Endodermal cell (in vitro differentiated cells): Measurements from ENCODE around the gene SYNE2. TPM values are rescaled to one million over a fixed set of nuclear protein-coding genes. Genes with fewer than 3 reads are reported as not detected.
A peak's percentile ranks its signal among the peaks of the same experiment; 100 is the strongest.
"Not testable (repeated sequence)": the region's sequence is repeated elsewhere in the genome, so short reads cannot be mapped to it uniquely, and the experiment has no call there.

ENCODE experiments used
- DNase-seq: peaks from one replicate; pipeline ENCODE4 v3.0.0-alpha.2; 2017
- H3K27ac ChIP-seq: 2 replicates; pipeline ENCODE4 v1.5.1; 2013; ENCODE audit warnings: mild to moderate bottlenecking, low read depth, low read length, moderate library complexity
- H3K27me3 ChIP-seq: 2 replicates; pipeline ENCODE4 v1.6.1; 2013; ENCODE audit warnings: mild to moderate bottlenecking, low read length, moderate library complexity; ENCODE audit not compliant: insufficient read depth, control insufficient read depth, poor library complexity, severe bottlenecking
- H3K36me3 ChIP-seq: 2 replicates; pipeline ENCODE4 v1.7.0; 2013; ENCODE audit warnings: mild to moderate bottlenecking, low read length, moderate library complexity; ENCODE audit not compliant: control insufficient read depth, insufficient read depth
- H3K4me1 ChIP-seq: one replicate; pipeline ENCODE4 v1.7.0; 2013; ENCODE audit warnings: low read length; ENCODE audit not compliant: control insufficient read depth, insufficient read depth
- H3K4me3 ChIP-seq: 2 replicates; pipeline ENCODE4 v1.5.1; 2013; ENCODE audit warnings: mild to moderate bottlenecking, low read length, moderate library complexity
- H3K9ac ChIP-seq: 2 replicates; pipeline ENCODE4 v1.6.1; 2013; ENCODE audit warnings: mild to moderate bottlenecking, low read length, moderate library complexity; ENCODE audit not compliant: poor library complexity, severe bottlenecking; ENCODE audit errors: extremely low read depth
- H3K9me3 ChIP-seq: 2 replicates; pipeline ENCODE4 v1.6.1; 2013; ENCODE audit warnings: mild to moderate bottlenecking, low read length, moderate library complexity; ENCODE audit not compliant: control insufficient read depth
- H3K27ac Mint-ChIP-seq: 2 replicates; pipeline ENCODE4 v1.8.0; 2020; ENCODE audit warnings: mixed read lengths
- H3K27me3 Mint-ChIP-seq: 2 replicates; pipeline ENCODE4 v1.8.0; 2021; ENCODE audit warnings: mild to moderate bottlenecking, mixed read lengths; ENCODE audit not compliant: insufficient read depth
- H3K36me3 Mint-ChIP-seq: 2 replicates; pipeline ENCODE4 v1.8.0; 2020; ENCODE audit warnings: low read depth, mixed read lengths
- H3K4me1 Mint-ChIP-seq: 2 replicates; pipeline ENCODE4 v1.8.0; 2020; ENCODE audit warnings: mixed read lengths
- H3K4me3 Mint-ChIP-seq: 2 replicates; pipeline ENCODE4 v1.8.0; 2020; ENCODE audit warnings: mild to moderate bottlenecking, moderate library complexity, mixed read lengths
- H3K9me3 Mint-ChIP-seq: 2 replicates; pipeline ENCODE4 v1.8.0; 2020; ENCODE audit warnings: mild to moderate bottlenecking, mixed read lengths
- CTCF ChIP-seq: fragments of 200-600 bp; sonication (generic); conservative IDR thresholded peaks from 2 replicates; pipeline ENCODE4 v1.5.0; 2021; ENCODE audit warnings: antibody characterized with exemption, mild to moderate bottlenecking
- WGBS, 2 experiments: methylation state at CpG; one replicate each; pipeline versions ENCODE4 v1.1.5 to v1.1.7; 2013; ENCODE audit warnings: missing lambda C conversion rate in 2 of 2, mixed read lengths in 1 of 2; ENCODE audit not compliant: insufficient coverage in 1 of 2, insufficient read length in 1 of 2; 5-methylcytosine and 5-hydroxymethylcytosine counted together
- total RNA-seq, 2 donors: library from RNA; stranded (reverse); fragmentation: NEBNext Ultra II Directional in 1 of 2; extraction: Animal tissue kit (Norgen Biotek cat#: 25700) in 1 of 2; gene quantifications; 2 replicates in 1 of 2; 3 replicates in 1 of 2; pipeline ENCODE4 v1.2.1, GENCODE V29; 2021

Gene SYNE2
- total RNA-seq, 2 donors from 2014 or later = 65.8 to 70.0 TPM

- no peak overlapping the region for H3K27ac ChIP-seq
- H3K4me3 Mint-ChIP-seq = no peak overlapping the region
Measured at GRCh38 chr14:64040044-64040443, 187.2 kb downstream of the SYNE2 start.

GRCh38 chr14:64043296-64043695 is 190.5 kb downstream of the SYNE2 start:
- H3K36me3 Mint-ChIP-seq = peaks cover 42% of the 10 kb centered on the region
- H3K4me1 Mint-ChIP-seq, H3K4me1 ChIP-seq, H3K27ac ChIP-seq, H3K4me3 Mint-ChIP-seq, H3K27me3 ChIP-seq, H3K27ac Mint-ChIP-seq, H3K27me3 Mint-ChIP-seq, H3K9me3 ChIP-seq, H3K36me3 ChIP-seq, DNase-seq, H3K9ac ChIP-seq, H3K4me3 ChIP-seq: not testable (repeated sequence)
- WGBS, 2 experiments = 92 to 100% methylated on average over 5 to 6 of the region's 6 CpGs
- H3K9me3 Mint-ChIP-seq = peaks cover 27% of the 10 kb centered on the region

More at GRCh38 chr14:64040044-64040443, 187.2 kb downstream of the SYNE2 start:
- peak; percentile 47 for TF ChIP-seq CTCF
- Histone ChIP-seq H3K9me3 (peaks cover 5% of the 10 kb centered on the region), H3K36me3 (no peaks in the 10 kb centered on the region), H3K27me3 (no peaks in the 10 kb centered on the region), H3K4me3 (no peak overlapping the region), H3K9ac (no peak overlapping the region), H3K4me1 (no peaks in the 10 kb centered on the region)
- Mint-ChIP-seq H3K27ac (no peak overlapping the region), H3K36me3 (peaks cover 58% of the 10 kb centered on the region), H3K27me3 (no peaks in the 10 kb centered on the region), H3K9me3 (peaks cover 40% of the 10 kb centered on the region), H3K4me1 (peaks cover 4% of the 10 kb centered on the region)
- DNase-seq = no peak
- 86 to 100% methylated on average over 1 to 2 of the region's 2 CpGs for WGBS, 2 experiments

GRCh38 chr14:64045091-64045490 is 192.3 kb downstream of the SYNE2 start:
- DNase-seq = no peak
- H3K27ac Mint-ChIP-seq = no peak overlapping the region
- peaks cover 43% of the 10 kb centered on the region for H3K36me3 Mint-ChIP-seq
- Histone ChIP-seq H3K27ac (no peak overlapping the region), H3K9me3 (no peaks in the 10 kb centered on the region), H3K4me1 (no peaks in the 10 kb centered on the region), H3K9ac (no peak overlapping the region), H3K4me3 (no peak overlapping the region), H3K27me3 (no peaks in the 10 kb centered on the region), H3K36me3 (peaks cover 11% of the 10 kb centered on the region)
- peaks cover under 1% of the 10 kb centered on the region for H3K4me1 Mint-ChIP-seq
- no peak overlapping the region for H3K4me3 Mint-ChIP-seq
- no peaks in the 10 kb centered on the region for H3K27me3 Mint-ChIP-seq
- H3K9me3 Mint-ChIP-seq = peaks cover 16% of the 10 kb centered on the region
- 88 to 100% methylated on average over 1 to 2 of the region's 2 CpGs for WGBS, 2 experiments
- TF ChIP-seq CTCF = no peak
